GM21381 (cell line): ENCODE data around the gene KSR1.

ENCODE experiments used
- ATAC-seq: cut with Tn5 transposase; IDR thresholded peaks from one replicate; pipeline ENCODE4 v1.9.1; 2021; ENCODE audit warnings: mild to moderate bottlenecking, moderate library complexity; ENCODE audit not compliant: unreplicated experiment

The KSR1 gene

DNA sequence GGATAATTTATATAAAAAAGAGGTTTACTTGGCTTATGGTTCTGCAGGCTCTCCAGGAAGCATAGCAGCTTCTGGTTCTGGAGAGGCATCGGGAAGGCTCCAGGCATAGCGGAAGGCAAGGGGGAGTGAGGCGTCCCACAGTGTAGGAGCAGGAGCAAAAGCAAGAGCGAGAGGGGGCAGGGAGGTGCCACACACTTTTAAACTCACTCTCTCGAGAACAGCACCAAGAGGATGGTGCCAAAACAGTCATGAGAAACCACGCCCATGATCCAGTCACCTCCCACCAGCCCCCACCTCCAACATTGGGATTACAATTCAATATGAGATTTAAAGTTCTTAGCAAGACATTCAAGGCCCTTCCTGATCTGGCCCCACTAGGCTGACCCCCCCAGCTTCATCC is 124.8 kb downstream of the KSR1 start:
- no peak for ATAC-seq

DNA sequence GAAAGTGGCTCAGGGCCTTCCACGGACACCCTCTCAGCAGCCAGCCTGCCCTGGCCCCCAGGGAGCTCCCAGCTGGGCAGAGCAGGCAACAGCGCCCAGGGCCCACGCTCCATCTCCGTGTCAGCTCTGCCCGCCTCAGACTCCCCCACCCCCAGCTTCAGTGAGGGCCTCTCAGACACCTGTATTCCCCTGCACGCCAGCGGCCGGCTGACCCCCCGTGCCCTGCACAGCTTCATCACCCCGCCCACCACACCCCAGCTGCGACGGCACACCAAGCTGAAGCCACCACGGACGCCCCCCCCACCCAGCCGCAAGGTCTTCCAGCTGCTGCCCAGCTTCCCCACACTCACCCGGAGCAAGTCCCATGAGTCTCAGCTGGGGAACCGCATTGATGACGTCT is 126.4 kb downstream of the KSR1 start:
- no peak for ATAC-seq

DNA sequence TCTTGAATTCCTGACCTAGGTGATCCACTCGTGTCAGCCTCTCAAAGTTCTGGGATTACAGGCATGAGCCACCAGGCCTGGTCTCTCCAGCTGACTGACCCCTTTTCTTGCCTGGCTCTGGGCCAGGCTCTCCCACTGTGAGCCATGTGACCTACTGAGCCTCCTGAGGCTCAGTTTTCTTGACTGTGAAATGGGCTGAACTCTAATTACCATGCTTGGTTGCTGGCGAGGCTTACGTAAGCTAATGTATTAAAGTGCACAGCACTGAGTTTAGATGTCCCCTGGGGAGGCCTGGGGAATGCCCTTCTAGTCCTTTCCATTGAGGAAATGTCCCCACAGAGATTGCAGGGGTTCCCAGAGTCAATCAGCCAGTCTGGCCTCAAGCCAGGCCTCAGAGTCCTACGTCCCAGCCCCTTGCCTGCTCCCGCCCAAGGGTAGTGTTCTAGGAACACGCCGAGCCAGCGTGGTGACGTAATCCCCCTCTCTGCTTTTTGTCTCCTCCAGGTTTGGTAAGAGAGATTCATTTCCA is 129.0 kb downstream of the KSR1 start:
- peak; percentile 55 for ATAC-seq

- no peak for ATAC-seq
Measured at GRCh38 chr17:27585792-27586191, 129.5 kb downstream of the KSR1 start.

DNA sequence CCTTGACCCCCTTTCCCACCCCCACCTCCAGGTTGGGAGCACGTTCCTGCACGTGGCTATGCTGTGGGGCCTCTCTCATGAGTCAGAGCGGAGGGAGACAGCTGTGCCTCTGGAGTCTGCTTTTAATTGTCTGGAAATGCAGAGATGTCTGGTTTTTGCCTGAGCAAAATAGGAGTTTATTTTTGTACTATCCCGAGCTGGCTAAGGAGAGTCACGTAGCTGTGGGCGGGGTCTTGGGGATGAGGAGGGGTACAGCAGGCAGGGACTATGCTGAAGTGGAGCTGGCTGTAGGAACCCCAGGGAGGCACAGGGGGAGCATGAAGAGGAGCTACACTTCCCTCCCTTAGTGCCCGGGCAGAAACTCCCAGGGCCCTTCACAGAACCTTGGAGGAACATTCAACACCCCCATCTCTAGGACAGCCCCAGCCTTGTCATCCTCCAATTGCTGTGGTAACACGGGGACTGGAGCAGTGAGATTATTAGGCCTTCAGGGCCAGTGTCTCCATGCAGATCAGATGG is 130.0 kb downstream of the KSR1 start:
- no peak for ATAC-seq

GRCh38 chr17:27588354-27588753 is 132.1 kb downstream of the KSR1 start:
- no peak for ATAC-seq

GRCh38 chr17:27590864-27591263 is 134.6 kb downstream of the KSR1 start:
- no peak for ATAC-seq

- no peak for ATAC-seq
Measured at GRCh38 chr17:27591986-27592385, 135.7 kb downstream of the KSR1 start.

GRCh38 chr17:27593232-27593856 is 137.1 kb downstream of the KSR1 start:
- ATAC-seq: no peak

- no peak for ATAC-seq
Measured at GRCh38 chr17:27593857-27594255, 137.6 kb downstream of the KSR1 start.

DNA sequence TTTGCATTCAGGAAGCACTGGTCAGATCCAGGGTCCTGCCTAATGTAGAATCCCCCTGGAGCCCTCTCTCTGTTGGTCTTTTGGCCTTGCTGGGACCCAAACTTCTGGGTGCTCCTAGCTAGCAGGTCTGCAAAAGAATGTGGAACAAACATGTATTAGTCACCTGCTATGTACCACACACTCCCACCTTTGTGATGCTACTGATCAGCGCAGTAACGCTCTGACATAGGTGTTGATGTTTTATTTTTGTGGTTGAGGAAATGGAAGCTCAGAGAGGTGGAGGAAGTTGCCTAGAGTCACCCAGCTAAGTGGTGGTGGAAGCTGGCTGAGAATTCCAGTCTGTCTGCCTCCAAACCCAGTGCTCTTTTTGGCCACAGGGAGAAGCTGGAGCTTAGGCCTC is 139.0 kb downstream of the KSR1 start:
- ATAC-seq: no peak

DNA sequence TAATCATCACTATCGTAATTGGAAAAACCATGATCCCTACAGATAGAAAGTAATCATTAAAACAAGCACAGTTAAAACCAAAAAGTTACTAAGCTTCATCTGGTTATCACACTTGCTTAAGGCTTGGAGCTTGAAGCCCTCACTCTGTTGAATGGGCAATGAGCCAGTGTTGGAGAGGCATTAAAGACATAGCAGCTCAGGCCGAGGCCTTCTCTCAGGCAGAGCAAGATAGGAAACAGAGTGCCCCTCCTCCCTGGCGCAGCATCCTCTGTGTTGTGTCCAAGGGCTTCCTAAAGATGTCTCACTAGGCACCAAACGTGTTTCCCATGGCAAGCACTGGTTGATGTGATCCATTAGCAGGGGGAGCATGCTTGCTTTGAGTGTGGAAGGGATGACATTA is 139.8 kb downstream of the KSR1 start:
- no peak for ATAC-seq

GRCh38 chr17:27596566-27597187 is 140.4 kb downstream of the KSR1 start:
- no peak for ATAC-seq

GRCh38 chr17:27597188-27597580 is 140.9 kb downstream of the KSR1 start:
- no peak for ATAC-seq

DNA sequence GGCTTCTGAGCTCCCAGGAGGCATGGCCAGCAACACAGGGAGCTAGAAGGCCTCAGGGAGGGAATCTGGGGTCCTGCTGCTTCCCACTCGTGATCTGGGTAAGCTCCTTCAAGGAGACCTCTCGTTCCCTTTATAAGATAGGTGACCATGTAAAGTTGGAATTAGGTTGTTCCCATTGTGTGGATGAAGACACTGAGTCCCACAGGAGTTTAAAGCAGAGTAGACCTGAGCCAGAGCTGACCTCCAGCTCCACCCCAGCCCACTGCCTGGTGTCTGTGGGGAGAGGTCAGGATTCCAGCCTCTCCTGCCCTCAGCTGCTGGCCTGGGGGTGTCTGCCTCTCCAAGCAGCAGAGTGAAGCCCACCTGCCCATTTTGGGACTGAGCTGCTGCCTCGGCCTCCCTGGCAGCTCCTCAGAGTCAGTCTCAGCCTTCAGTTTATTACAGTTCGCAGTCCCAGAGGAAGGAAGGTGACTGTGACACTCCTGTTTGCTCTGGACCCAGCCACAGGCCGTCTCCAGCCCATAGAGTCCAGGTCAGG is 141.6 kb downstream of the KSR1 start:
- ATAC-seq: no peak

DNA sequence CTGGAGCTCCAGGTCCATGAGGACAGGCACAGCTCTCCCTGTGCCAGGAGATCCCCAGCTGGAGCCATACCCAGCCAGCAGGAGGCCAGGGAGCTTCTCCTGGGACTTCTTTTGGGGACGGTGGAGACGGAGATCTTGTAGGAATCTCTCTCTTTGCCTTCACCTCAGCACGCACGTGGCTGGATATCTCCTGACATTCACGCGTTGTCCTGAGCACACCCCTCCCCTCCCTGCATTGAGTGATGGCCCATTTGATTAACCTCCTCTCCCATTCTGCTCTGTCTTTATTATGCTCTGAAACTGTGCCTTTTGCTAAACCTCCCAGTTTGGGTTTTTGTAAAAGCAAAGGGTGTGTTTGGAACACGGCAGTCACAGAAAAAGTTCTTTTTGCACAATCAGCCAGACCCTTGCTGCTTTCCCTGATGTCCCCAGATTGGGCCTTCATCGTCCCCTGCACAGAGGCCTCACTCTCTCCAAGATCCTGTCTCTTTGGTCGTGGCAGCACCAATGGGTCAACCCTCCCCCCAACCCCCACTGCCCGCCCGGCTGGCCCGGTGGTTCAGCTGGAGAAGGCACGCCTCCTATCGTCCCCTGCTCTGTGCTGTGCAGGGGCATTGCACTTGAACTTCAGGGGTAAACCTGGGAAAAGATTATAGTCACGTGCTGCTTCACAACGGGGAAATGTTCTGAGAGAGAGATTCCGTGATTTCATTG is 142.2 kb downstream of the KSR1 start:
- no peak for ATAC-seq

DNA sequence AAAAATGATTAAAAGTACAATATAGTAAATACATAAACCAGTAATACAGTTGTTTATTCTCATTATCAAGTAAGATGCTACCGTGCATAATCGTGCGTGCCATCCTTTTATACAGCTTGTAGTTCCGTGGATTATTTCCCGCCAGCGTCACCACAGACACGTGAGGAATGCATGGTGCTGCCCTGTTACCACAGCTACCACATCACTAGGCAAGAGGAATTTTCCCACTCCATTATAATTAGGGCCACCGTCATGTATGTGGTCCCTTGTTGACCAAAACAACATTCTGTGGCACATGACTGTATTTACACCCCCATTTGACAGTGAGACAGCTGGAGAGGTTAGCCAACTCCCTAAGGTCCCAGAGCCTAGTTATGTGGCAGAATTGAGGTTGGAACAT is 144.2 kb downstream of the KSR1 start:
- no peak for ATAC-seq

GRCh38 chr17:27601069-27601974 is 145.1 kb downstream of the KSR1 start:
- ATAC-seq: no peak

DNA sequence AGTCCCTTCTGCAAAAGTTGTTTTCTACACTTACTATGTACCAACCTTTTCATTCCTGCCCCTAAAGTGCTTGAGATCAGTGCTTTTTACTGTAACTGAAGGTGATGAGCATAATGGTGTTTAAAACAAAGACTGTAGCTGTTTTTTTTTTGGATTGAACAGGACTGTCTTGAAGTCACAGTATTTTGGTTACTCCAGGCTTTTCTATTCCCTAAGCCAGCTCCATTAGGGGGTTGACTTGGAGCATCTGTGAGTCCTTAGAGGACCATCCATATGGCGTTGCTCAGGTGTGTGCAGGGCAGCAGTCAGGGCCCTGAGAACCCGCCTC is 145.7 kb downstream of the KSR1 start:
- ATAC-seq: no peak

DNA sequence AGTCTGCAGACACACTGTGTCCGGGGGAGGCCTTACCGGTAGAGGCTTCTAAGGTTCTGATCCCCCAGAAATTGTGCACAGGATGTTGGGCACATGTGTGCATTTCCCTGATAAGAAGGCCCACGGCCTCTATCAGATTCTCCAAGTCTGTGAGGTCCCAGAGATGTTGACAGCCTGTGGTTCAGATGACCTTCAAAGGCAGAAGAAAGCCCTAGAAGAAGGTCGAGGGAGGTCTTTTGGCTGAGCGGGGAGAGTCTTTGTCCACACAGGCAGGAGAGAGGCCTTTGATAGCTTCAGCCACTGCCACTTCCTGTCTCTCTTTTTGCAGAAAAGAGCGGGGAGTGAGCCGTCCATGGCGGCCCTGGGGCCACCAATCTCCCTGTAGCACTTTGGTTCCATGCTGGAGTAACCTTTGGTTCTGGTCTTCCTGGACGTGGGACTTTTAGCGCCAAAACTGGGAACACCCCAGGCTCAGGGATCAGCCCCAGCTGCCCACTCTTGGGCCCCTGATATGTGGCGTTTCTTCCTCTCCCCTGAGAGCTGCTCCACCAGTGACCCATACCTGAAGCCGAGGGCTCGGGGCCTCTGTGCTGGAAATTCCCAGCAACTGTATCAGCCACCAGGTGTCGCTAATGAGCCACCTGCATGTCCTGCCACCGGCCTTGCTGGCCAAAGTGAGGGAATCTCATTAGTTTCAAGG is 146.6 kb downstream of the KSR1 start:
- no peak for ATAC-seq
